Thyroid gland (tissue), 4 donors: ENCODE results near the gene ST6GALNAC3.

ENCODE experiments used
- POLR2A ChIP-seq, 2 donors: fragments of 450-650 bp; IDR thresholded peaks; one replicate each; pipeline ENCODE4 v1.6.1; 2017; ENCODE audit warnings: antibody characterized with exemption in 2 of 2, mild to moderate bottlenecking in 2 of 2, moderate library complexity in 1 of 2
- TF ChIP-seq, protein P1 (sequence below), 6 experiments: fragments of 200-600 bp in 3 of 6; fragments of 450-650 bp in 3 of 6; sonication (generic) in 3 of 6; IDR thresholded peaks; one replicate each; pipeline ENCODE4 v1.5.1; 2016 to 2019; ENCODE audit warnings: antibody characterized with exemption in 6 of 6, mild to moderate bottlenecking in 2 of 6, inconsistent platforms in 1 of 6, moderate library complexity in 1 of 6

- TF ChIP-seq, protein P1, sequence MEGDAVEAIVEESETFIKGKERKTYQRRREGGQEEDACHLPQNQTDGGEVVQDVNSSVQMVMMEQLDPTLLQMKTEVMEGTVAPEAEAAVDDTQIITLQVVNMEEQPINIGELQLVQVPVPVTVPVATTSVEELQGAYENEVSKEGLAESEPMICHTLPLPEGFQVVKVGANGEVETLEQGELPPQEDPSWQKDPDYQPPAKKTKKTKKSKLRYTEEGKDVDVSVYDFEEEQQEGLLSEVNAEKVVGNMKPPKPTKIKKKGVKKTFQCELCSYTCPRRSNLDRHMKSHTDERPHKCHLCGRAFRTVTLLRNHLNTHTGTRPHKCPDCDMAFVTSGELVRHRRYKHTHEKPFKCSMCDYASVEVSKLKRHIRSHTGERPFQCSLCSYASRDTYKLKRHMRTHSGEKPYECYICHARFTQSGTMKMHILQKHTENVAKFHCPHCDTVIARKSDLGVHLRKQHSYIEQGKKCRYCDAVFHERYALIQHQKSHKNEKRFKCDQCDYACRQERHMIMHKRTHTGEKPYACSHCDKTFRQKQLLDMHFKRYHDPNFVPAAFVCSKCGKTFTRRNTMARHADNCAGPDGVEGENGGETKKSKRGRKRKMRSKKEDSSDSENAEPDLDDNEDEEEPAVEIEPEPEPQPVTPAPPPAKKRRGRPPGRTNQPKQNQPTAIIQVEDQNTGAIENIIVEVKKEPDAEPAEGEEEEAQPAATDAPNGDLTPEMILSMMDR (IDR thresholded peaks at IDR 0.05): no peak
- TF ChIP-seq POLR2A (IDR thresholded peaks at IDR 0.05): no peak
Measured at GRCh38 chr1:76106719-76107235, 32.2 kb downstream of the ST6GALNAC3 start.
